ENCODE results near the gene FRMD3.

FRMD3 gene

GRCh38 chr9:83330207-83331196 is 207.7 kb downstream of the FRMD3 start:
- DNase-seq (ENCODE audit: low spot score) = no peak

- DNase-seq (ENCODE audit: low spot score) = no peak
Measured at GRCh38 chr9:83327750-83328622, 210.2 kb downstream of the FRMD3 start.

- DNase-seq (ENCODE audit: low spot score) = no peak
Measured at GRCh38 chr9:83327323-83327722, 210.9 kb downstream of the FRMD3 start.

GRCh38 chr9:83323148-83323547 is 215.1 kb downstream of the FRMD3 start:
- no peak for DNase-seq (ENCODE audit: low spot score)

GRCh38 chr9:83322438-83322837 is 215.8 kb downstream of the FRMD3 start:
- no peak for DNase-seq (ENCODE audit: low spot score)

- DNase-seq (ENCODE audit: low spot score) = no peak
Measured at GRCh38 chr9:83317244-83317643, 221.0 kb downstream of the FRMD3 start.

- DNase-seq (ENCODE audit: low spot score) = no peak
Measured at GRCh38 chr9:83315649-83316048, 222.6 kb downstream of the FRMD3 start.

- DNase-seq (ENCODE audit: low spot score) = no peak
Measured at GRCh38 chr9:83313781-83314180, 224.4 kb downstream of the FRMD3 start.

GRCh38 chr9:83312537-83312936 is 225.7 kb downstream of the FRMD3 start:
- DNase-seq (ENCODE audit: low spot score) = no peak

- no peak for DNase-seq (ENCODE audit: low spot score)
Measured at GRCh38 chr9:83307066-83307724, 231.0 kb downstream of the FRMD3 start.

- DNase-seq (ENCODE audit: low spot score) = no peak
Measured at GRCh38 chr9:83304686-83305085, 233.5 kb downstream of the FRMD3 start.

GRCh38 chr9:83299571-83299970 is 238.6 kb downstream of the FRMD3 start:
- DNase-seq (ENCODE audit: low spot score) = no peak

- DNase-seq (ENCODE audit: low spot score) = no peak
Measured at GRCh38 chr9:83299094-83299493, 239.1 kb downstream of the FRMD3 start.

GRCh38 chr9:83296123-83296522 is 242.1 kb downstream of the FRMD3 start:
- DNase-seq (ENCODE audit: low spot score) = no peak

- DNase-seq (ENCODE audit: low spot score) = no peak
Measured at GRCh38 chr9:83294816-83295215, 243.4 kb downstream of the FRMD3 start.

GRCh38 chr9:83291196-83291595 is 247.0 kb downstream of the FRMD3 start:
- no peak for DNase-seq (ENCODE audit: low spot score)

- DNase-seq (ENCODE audit: low spot score) = no peak
Measured at GRCh38 chr9:83290692-83291091, 247.5 kb downstream of the FRMD3 start.

- no peak for DNase-seq (ENCODE audit: low spot score)
Measured at GRCh38 chr9:83287021-83287420, 251.2 kb downstream of the FRMD3 start.

GRCh38 chr9:83285445-83286225 is 252.6 kb downstream of the FRMD3 start:
- no peak for DNase-seq (ENCODE audit: low spot score)

GRCh38 chr9:83284746-83285145 is 253.5 kb downstream of the FRMD3 start:
- DNase-seq (ENCODE audit: low spot score) = no peak

- DNase-seq (ENCODE audit: low spot score) = no peak
Measured at GRCh38 chr9:83283528-83283927, 254.7 kb downstream of the FRMD3 start.
